Stimulated activated CD4-positive, alpha-beta T cell treated with anti-CD3 and anti-CD28 coated beads, Interleukin-15, amount 100 ng/mL, for 24 hours (primary cell): Measurements from ENCODE around the gene KREMEN1.
"Not testable (repeated sequence)": the region's sequence is repeated elsewhere in the genome, so short reads cannot be mapped to it uniquely, and the experiment has no call there.

Experiments used
- DNase-seq: peaks from one replicate; pipeline ENCODE4 v3.0.0-alpha.2; 2020

Gene KREMEN1

DNA sequence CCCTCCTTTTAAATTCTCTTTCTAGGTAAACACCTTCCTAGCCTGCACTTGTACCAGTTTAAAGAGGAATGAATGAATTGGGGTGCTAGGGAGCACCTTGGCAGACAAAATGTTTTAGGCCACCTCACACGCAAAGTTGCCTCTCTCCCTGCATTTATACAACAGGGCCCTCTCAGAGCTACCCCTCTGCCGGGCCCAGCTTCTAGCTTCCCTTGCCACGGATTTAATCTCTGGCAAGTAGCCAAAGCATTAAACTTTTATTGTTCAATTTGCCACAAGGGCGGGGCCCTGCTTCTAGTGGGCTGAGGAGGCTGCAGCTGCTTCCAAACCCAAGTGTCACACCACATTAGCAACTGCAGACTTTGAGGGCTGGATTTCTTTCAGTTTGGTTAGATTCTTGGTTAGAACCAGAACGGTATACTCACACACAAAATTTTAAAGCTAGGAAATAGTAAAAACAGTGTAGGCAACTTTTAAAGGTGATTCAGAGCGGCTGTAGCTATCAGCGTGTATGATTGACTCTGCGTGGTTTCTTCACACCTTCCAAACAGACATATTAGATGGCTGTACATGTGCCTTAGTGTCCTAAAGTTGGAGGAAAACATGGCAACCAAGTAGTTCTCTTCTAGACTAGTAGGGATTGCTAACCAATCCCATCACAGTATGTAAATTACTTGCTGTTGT, 6.5 kb downstream of the KREMEN1 start:
- no peak for DNase-seq

DNA sequence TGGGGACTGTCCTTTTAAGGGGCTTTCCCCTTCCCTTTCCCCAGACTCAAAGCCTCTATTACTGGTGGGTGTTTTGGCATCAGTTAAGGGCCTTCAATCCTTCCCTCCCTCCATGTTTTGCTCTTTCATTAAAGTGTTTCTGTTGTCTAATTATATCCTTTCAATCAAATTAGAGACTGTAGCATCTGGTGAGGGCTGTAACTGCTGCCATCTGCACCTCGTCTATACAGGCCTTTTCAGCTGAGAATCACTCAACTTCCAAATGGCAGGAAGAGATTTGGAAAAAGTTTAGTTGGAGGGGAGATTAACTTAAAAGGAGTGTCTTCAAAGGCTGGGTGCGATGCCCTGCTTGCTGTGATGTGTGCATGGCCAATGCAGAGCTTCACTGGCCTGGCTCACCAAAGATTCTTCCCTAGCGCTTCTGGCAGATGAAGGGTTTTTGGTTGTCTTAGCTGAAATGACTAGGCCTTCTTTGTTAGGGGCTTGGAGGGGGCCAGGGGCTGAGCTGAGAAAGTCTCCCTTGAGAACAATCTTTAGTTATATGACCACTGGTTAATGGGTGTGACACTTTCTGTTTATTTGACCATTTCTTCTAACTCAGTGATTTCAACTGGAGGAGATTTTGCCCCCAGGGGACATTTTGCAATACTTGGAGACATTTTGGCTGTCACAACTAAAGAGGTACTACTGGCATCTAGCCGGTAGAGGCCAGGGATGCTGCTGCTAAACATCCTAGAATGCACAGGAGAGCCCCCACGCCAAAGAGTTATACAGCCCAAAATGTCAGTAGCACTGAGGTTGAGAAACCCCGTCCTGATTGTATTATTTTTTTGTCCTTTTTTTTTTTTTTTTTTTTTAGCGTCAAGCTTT, 7.5 kb downstream of the KREMEN1 start:
- DNase-seq: no peak

DNA sequence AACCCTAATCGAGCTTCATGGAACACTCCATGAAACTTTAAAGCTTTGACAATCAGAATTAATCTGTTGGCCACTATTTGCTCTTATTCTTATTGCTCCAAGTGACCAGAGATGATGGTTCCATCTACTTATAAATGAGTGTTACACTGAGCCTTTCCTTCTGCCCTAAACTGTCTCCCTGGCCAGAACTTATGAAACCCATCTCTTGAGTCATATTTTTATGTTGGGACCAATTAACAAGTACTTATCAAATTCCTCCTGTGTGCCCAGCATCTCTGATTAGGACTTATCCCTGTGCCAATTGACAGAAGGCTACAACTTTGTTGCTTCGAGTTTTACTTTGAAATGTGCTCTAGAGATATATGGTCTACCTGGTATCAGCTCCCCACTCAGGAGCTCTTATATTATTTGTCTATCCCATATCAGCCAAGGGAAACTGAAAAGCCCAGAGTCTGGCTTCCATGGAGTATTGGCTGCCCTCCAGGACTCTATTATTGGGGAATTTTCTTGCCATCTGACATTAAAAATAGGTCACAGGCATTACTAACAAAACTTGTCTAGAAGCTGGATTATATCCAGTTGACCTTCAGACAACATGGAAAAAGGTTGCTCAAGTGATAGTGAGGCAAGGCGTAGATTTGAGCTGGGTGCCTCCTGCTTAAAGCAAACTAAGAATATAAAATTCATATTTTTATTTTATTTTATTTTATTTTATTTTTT, 8.8 kb downstream of the KREMEN1 start:
- DNase-seq: no peak

DNA sequence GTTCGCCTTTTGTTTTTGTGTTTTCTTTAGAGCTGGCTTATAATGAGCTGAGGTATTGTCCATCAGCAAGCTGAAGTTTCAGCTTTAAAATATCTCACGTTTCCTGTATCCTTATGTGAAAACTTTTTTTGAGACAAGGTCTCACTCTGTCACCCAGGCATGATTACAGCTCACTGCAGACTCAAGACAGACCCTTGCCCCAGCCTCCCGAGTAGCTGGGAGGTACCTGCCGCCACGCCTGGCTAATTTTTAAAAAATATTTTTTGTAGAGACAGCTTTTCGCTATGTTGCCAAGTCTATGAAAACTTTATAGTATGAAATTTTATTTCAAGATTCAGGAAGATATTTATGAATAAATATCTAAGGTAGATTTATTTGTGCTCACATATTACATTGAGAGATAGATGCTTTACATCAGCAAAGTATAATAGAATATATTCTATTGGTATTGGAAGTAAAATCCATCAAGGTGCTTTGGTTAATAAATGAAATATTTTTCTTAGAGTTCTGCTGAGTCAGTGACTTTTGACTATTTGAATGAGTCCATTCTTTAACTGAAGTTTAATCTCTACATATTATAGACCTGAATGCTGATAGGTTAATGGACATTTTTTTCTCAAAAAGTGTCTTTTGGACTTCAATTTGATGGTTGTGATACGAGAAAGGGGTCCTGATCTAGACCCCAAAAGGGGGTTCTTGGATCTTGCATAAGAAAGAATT, 10.2 kb downstream of the KREMEN1 start:
- no peak for DNase-seq

DNA sequence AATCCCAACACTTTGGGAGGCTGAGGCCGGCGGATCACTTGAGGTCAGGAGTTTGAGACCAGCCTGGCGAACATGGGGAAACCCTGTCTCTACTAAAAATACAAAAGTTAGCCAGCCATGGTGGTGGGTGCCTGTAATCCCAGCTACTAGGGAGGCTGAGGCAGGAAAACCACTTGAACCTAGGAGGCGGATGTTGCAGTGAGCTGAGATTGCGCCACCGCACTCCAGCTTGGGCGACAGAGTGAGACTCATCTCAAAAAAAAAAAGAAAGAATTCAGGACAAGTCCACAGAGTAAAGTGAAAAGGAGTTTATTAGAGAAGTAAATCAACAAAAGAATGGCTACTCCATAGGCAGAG, 10.7 kb downstream of the KREMEN1 start:
- DNase-seq: not testable (repeated sequence)

DNA sequence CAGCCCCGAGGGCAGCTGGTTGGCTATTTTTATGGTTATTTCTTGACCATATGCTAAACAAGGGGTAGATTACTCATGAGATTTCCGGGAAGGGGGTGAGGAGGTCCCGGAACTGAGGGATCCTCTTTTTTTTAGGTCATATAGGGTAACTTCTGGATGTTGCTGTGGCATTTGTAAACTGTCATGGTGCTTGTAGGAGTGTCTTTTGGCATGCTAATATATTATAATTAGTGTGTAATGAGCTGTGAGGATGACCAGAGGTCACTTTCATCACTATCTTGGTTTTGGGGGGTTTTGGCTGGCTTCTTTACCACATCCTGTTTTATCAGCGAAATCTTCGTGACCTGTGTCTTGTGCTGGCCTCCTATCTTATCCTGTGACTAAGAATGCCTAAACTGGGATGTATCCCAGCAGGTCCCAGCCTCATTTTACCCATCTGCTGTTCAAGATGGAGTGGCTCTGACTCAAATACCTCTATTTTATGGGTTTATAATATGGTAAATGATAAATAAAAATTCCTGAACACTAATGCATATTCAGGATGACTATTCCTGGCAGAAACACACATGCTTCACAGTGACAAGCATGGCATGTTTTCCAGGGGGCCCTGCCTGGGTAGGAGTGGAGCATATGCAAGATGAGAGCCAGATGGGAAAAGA, 11.2 kb downstream of the KREMEN1 start:
- DNase-seq: no peak

DNA sequence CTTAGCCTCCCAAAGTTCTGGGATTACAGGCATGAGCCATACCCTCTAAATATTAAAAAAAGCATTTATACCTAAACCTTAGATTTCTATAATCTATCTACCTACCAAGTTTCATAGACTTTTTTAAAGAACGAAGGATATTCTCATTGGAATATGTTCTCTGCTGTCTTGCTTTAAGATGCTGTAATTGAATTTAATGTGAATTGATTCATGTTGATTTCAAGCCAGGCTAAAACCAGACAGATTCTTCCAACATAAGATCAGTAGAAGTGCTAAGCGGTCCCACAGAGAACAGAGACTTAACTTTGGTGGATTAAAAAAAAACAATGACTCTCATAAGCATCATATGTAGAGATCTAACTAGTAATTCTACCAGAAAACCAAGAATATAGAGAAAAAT, 14.2 kb downstream of the KREMEN1 start:
- DNase-seq: no peak

DNA sequence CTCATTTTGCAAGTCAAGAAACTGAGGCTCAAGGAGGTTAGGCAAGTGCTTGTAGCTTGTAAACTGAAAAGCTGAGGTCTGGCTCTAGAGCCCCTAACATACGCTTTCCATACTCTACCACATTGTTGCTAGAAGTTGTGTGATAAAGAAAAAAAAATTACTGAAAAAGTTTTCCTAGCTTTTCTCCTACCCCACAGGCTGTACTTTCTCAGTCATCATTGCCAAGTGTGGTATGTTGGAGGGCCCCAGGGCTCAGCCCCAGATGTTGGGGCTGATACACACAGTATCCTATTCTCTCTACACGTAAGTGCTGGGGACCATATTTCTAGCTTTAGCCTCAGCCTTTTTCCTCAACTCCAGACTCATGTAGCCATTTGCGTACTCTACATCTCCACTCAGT, 16.0 kb downstream of the KREMEN1 start:
- no peak for DNase-seq

DNA sequence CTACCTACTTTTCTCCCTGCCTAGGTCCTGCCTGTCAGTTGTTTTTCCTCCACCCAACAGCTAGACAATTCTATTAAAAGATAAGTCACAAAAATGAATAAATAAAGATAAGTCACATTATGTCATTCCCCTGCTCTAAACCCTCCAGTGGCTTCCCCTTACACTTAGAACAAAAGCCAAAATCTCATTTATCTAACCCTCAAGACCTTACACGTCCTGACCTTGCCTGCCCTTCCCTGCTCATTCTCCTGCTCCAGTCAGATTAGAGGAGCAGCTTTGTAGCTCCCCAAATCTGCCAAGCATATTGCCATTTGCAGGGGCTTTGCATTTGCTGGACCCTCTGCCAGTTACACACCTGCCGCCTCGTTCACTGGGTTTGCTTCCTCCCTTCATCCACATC, 16.7 kb downstream of the KREMEN1 start:
- no peak for DNase-seq

DNA sequence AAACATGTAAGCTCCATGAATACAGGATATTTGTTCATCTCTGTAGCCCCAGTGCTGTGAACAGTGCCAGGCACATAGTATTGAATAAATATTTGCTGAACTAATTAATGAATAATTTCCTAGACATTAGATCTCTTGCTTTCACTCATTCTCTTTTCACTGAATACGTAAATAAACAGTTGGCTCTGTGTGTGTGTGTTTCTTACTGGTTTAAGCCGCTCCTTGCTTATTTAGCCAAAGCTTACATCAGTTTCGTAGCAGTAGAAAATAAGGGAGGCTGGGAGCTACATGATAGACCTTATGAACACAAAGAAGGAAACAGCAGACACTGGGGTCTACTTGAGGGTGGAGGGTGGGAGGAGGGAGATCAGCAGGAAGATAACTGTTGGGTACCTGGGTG, 17.2 kb downstream of the KREMEN1 start:
- no peak for DNase-seq

DNA sequence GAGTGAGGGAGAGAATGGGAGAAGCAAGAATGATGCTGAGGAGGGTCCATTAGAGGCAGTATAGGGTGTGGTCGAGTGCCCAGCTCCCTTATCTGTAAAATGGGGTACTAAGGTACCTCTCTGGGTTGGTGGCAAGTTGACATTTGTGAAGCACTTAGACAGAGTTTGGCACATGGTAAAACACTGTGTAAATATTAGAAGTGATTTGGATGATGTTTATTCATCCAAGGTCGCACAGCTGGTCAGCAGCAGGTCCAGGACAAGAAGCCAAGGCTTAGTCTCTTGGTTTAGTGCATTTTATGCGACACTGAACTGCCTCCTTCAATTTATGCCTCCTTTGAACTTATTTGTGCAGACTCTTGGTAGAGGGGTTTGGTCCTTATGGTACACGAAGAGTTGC, 19.4 kb downstream of the KREMEN1 start:
- no peak for DNase-seq

DNA sequence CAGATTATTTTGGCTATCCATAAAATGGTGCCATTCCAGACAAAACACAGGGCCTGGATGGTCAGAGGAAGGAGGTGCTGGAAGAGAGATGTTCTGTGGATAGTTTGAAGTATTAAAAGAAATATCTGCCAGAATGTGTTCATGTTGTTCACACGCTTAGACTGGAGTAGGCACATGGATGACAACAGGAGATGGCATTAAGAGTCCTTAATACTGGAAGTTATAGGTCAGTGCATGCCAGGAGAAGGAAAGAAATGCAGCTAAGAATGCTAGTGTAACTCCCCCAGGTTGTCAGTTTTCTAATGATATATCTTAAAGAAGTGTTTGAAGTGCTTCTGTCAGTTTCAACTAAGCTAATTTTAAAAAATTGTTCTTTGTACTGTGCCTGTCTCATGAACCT, 20.2 kb downstream of the KREMEN1 start:
- DNase-seq: no peak

DNA sequence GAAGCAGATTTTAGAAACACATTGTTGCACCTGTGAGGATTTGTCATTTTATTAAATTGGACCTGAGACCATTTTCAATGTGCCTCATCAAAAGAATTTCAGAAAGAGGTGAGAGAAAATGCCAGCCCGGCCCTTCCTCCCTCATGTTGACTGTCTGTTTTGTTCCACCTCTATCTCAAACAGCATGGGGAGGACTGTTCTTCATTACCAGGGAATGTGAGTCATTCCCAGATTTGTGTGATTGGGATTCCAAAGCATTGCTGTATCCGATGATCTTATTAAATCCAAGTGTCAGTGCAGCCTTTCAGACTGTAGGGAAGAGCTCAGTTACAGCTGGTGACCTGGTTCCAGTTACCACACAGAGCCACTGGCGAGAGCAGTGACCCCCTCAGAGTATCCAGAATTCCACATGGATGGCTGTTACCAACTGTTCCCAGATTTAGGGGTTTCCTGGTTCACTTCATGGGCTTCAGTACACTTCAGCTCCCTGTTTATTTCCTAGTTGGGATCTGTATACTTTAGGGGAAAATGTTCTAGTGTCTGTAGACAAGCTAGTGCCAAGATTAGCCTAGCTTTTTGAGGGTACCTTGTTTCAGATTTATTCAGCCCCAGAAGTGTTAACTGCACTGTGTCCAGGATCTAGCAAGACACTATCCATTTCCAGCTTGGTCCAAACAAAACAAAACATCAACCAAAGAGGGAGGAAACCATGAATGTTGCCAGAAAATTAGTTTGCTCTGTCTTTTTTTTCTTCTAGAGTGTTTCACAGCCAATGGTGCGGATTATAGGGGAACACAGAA, 20.9 kb downstream of the KREMEN1 start:
- DNase-seq: no peak

DNA sequence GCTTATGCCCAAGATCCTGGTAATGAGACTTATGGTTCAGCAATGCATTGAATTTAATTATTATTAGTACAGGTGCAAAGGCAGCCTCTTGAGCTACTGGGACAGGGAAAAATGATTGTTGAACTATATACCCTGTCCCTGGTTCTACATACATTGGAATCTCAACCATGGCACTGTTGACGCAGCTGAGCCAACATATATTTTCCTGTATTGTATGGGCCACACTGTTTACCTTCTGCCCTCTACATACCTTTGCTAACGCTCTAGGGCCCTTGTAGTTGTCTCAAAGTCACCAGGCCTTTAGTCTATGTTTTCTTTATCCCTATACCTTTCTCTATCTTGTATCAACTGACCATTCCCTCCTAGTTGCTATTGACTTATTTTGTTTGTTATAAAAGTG, 22.6 kb downstream of the KREMEN1 start:
- no peak for DNase-seq

DNA sequence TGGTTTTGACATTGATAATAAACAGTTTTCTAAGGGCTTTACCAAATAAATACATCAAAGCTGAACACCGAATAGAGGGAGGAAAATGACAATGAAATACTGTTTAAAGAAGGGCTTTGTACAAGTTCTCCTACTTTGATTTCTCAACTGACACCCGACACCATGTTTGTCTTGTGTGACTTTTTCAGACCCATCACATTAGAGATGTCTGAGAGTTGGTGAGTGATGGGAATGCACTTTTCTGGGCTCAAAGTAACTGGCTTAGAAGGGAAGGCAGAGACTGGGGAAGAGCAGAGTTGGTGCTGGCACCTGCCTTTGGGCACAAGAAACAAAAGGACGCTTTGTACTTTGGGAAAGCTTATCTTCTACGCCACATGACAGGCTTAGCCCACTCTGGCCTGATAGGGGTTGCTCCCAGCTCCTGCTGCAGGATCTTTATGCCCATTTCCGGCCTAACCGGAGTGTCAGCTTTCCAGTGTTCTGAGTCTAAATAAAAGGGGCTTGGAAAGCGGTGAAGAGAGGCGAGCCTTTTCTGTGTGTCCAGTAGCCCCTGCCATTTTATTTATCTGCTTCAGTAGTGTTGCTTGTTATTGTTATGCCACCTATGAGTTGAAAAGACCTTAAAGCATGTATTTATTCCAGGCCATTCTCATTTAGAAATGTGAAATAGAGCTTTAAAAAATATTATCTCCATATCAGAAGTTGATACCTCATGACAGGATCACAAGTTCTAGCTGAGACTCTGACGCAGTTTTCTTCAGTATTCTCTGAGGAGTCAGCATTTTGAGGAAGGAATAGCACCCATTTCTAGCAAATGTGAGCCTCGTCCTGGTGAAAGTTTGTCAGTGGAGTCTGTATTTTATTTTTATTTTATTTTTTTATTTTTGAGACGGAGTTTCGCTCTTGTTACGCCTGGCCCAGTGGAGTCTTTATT, 24.2 kb downstream of the KREMEN1 start:
- DNase-seq: no peak

DNA sequence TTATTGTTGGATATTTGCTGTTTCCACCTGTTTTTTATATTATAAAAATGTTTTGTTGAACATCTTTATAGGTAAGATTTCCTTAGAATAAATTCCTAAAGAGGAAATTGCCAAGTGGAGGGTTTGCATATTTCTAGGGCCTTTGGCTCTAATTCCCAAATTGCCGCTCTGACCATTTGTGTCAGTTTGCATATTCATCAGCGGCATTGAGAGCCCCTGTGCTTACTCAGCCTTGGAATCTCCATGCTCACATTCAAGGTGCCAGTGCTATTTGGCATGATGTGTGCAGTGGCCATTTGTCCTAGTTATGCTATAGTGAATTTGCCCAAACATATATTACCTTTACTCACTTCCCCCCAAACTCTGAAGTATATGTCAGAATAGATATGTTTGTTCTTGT, 25.5 kb downstream of the KREMEN1 start:
- DNase-seq: no peak

DNA sequence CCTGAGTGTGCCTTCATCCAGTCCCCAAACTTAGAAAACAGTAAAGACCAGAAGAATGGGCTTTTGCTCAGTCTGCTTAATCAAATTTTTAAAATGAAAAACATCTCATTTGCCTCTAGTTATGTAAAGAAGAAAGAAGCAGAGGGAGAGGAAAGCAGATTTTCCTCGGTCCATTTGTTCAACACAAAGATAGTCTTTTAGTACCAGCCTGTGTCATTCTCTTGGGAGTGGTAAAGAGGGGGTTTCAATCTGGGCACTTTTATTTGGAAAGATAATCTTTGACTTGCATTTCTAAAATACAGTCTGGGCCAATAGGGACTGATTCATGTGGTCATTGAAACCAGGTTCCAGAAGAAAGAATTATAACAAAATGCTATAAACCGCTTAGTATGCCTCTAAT, 29.5 kb downstream of the KREMEN1 start:
- DNase-seq: no peak

DNA sequence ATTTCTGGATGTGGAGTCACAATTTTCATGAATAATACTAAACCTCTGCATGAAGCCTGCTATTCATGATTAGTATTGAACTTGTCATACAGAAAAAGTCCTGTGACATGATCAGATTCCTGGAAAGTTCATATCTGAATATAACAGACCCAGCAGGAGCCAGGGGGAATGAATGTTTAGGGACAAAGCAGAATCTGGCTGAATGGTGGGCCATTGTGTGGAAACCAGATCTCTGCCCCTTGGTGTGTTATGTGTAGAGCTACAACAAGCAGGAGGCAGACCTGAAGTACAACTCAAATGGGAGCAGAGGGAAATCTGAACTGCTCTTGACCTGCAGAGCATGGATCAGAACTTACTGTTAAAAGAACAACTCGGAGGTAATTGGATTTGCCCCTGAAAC, 30.3 kb downstream of the KREMEN1 start:
- no peak for DNase-seq

DNA sequence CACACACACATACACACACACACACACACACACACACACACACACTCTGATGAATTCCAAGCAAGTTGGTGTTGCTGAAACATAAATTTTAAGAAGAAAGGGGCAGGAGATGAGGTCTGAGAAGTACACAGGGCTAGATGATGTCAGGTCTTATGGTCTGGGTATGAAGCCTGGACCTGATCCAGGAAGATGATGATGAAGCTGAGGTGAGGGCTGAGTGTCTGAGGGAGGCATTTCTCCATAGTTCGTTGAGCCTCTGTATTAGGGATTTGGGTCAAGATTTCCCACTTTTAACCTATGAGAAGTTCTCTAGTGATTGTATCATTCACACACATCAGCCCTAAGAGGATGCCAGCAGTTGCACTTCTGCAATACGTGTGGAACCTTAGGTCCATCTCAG, 32.6 kb downstream of the KREMEN1 start:
- no peak for DNase-seq

DNA sequence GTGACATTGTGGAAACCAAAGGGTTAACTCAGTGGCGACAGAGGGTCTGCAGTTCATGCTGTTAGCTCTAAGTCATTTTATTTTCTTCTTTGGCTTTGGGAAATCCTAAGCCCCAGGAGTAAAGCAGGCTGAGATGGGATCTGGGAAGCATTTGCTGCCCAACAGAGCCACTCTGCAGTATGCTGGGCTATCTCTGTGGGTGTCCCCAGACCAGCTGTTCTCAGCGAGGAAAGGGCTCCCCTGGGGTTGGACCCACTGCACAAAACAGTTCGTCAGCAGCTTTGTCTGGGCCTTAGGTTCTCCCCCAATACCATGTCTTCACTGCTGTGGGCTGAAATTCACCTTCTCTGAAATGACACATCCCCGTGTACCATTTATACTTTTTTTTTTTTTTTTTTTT, 34.0 kb downstream of the KREMEN1 start:
- DNase-seq: no peak

DNA sequence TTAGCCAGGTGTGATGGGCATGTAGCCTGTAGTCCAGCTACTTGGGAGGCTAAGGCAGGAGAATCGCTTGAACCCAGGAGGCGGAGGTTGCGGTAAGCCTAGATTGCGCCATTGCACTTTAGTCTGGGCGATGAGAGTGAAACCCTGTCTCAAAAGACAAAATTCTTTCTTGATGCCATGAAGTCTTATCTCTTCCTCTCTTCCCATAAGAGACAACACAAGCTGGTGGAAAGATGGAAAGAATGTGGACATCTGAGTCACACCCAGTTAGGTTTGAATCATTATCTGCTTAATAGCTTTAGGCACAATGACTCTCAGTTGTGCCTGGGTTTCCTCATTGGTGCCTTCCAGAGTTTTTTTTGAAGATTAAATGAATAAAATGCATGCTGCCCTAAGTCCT, 35.3 kb downstream of the KREMEN1 start:
- no peak for DNase-seq
